ENCODE results near the gene VAMP4. TPM values are rescaled to one million over a fixed set of nuclear protein-coding genes. Genes with fewer than 3 reads are reported as not detected.
A peak's percentile ranks its signal among the peaks of the same experiment; 100 is the strongest.

VAMP4 gene
- total RNA-seq (10 to 100 TPM in 5 of 10 donors, 1 to 10 TPM in 5; 6.6 to 12.5 (median 9.2) TPM), polyA plus RNA-seq (1 to 10 TPM; 4.1 to 6.1 TPM)
- long read RNA-seq, donor 1, full-length matches to known transcripts: 20 of 26 reads
- long read RNA-seq, donor 1, partial matches to known transcripts: 0 of 26 reads
- long read RNA-seq, donor 1, other reads (novel, unspliced or antisense): 6 of 26 reads
- long read RNA-seq, donor 2, full-length matches to known transcripts: 17 of 20 reads
- long read RNA-seq, donor 2, partial matches to known transcripts: 1 of 20 reads
- long read RNA-seq, donor 2, other reads (novel, unspliced or antisense): 2 of 20 reads
- long read RNA-seq, donor 3, full-length matches to known transcripts: 7 of 8 reads
- long read RNA-seq, donor 3, partial matches to known transcripts: 0 of 8 reads
- long read RNA-seq, donor 3, other reads (novel, unspliced or antisense): 1 of 8 reads

GRCh38 chr1:171741872-171742576 is at the start of gene VAMP4:
Gene VAMP4 (minus strand): TSS chr1:171742065. CDS start chr1:171738414, 3,651 bp downstream.
- DNase-seq (peak; percentile 89 to 90), ATAC-seq (peak; percentile 92 to 96 (median 94))
- H3K9me3 ChIP-seq: no peaks in the 10 kb centered on the region
- peak within 1 kb of the TSS; percentile 68 to 99 (median 89) for H3K4me3 ChIP-seq
- WGBS, 2 donors: 0% methylated on average over 57 of the region's 57 CpGs
- peak within 1 kb of the TSS; percentile 85 to 97 (median 94) for H3K27ac ChIP-seq
- H3K27me3 ChIP-seq: no peaks in the 10 kb centered on the region
- peaks cover 0 to 16% (median 10%) of the 10 kb centered on the region in 9 donors for H3K36me3 ChIP-seq
- H3K4me1 ChIP-seq: peaks cover 3 to 56% (median 27%) of the 10 kb centered on the region in 9 donors
- no peak for TF ChIP-seq CTCF (IDR thresholded peaks at IDR 0.05)
- intact Hi-C loops (cut with DNase I): loop anchor here in 7 of 10 donors (1.0 to 5.0 kb wide), 5 partner anchors 35 to 95 kb away; partner anchors contain the start of gene METTL13 (in 5 of the 7)

GRCh38 chr1:171790318-171790717 is 48.5 kb upstream of the VAMP4 start:
- H3K36me3 ChIP-seq: peaks cover 3 to 100% (median 76%) of the 10 kb centered on the region in 9 donors
- no peak overlapping the region for H3K27ac ChIP-seq
- no peaks in the 10 kb centered on the region for H3K9me3 ChIP-seq
- no peaks in the 10 kb centered on the region for H3K27me3 ChIP-seq
- H3K4me1 ChIP-seq: peaks cover 0 to 12% (median 2%) of the 10 kb centered on the region in 9 donors
- intact Hi-C loops (cut with DNase I): loop anchor here in 2 of 10 donors (10.0 kb wide), 2 partner anchors 634 to 654 kb away; partner anchors contain the start of genes C1orf105 (in 1 of the 2) and PIGC (in 1 of the 2)
- ATAC-seq (no peak), DNase-seq (no peak)
- H3K4me3 ChIP-seq: no peak overlapping the region
- 84 to 88% methylated on average over 6 of the region's 6 CpGs for WGBS, 2 donors
- no peak for TF ChIP-seq CTCF (IDR thresholded peaks at IDR 0.05)

- ATAC-seq: peak in 2 of 8 donors; percentile 35 to 51
- TF ChIP-seq CTCF (IDR thresholded peaks at IDR 0.05): no peak
- intact Hi-C loops (cut with DNase I): loop anchor here in 1 of 10 donors (10.0 kb wide), 1 partner anchor 144 kb away; no protein-coding TSS in a partner anchor
- no peaks in the 10 kb centered on the region for H3K9me3 ChIP-seq
- no peak overlapping the region for H3K27ac ChIP-seq
- no peaks in the 10 kb centered on the region for H3K27me3 ChIP-seq
- peaks cover 3 to 98% (median 60%) of the 10 kb centered on the region in 9 donors for H3K36me3 ChIP-seq
- 82 to 90% methylated on average over 5 of the region's 5 CpGs for WGBS, 2 donors
- no peak for DNase-seq
- peaks cover 0 to 20% (median 8%) of the 10 kb centered on the region in 9 donors for H3K4me1 ChIP-seq
- H3K4me3 ChIP-seq: no peak overlapping the region
These were observed 46.8 kb upstream of the VAMP4 start for GRCh38 chr1:171788696-171789095.

Measured in heart right ventricle (tissue), 16 donors.